ENCODE measurements around the gene PCYT2.

PCYT2 gene

GRCh38 chr17:81923302-81924260 lies 12.4 kb upstream of the PCYT2 start:
- no peak for DNase-seq (ENCODE audit: low read depth, low spot score)
- CTCF ChIA-PET, result interaction anchor here (0.8 to 1.8 kb wide), 5 partner anchors 12 to 98 kb away, joined by 3 to 6 read pairs (median 4); partner anchors contain the start of gene PCYT2
- peak overlapping the region; percentile 47 for H3K4me3 ChIP-seq (ENCODE audit: low read depth, low read length)

GRCh38 chr17:81922566-81923301 lies 11.5 kb upstream of the PCYT2 start:
- ChIA-PET POLR2A (interaction anchor here (0.8 to 1.3 kb wide), 2 partner anchors 54 to 69 kb away, joined by 3 read pairs; no protein-coding TSS in a partner anchor), CTCF (interaction anchor here (0.6 to 1.8 kb wide), 3 partner anchors 37 to 99 kb away, joined by 3 to 6 read pairs (median 3); no protein-coding TSS in a partner anchor)
- TF ChIP-seq CTCF (IDR thresholded peaks at IDR 0.05; ENCODE audit: insufficient read depth, low read length, missing control alignments), result no peak
- H3K4me3 ChIP-seq (ENCODE audit: low read depth, low read length), result peak overlapping the region; percentile 47
- no peak for DNase-seq (ENCODE audit: low read depth, low spot score)

More at GRCh38 chr17:81923302-81924260, 12.4 kb upstream of the PCYT2 start:
- POLR2A ChIA-PET, result interaction anchor here (0.8 to 1.3 kb wide), 3 partner anchors 8 to 68 kb away, joined by 3 read pairs; no protein-coding TSS in a partner anchor
- TF ChIP-seq CTCF (IDR thresholded peaks at IDR 0.05; ENCODE audit: insufficient read depth, low read length, missing control alignments), result no peak

GRCh38 chr17:81921996-81922565 lies 10.9 kb upstream of the PCYT2 start:
- H3K4me3 ChIP-seq (ENCODE audit: low read depth, low read length), result no peak overlapping the region
- TF ChIP-seq CTCF (IDR thresholded peaks at IDR 0.05; ENCODE audit: insufficient read depth, low read length, missing control alignments), result no peak
- no peak for DNase-seq (ENCODE audit: low read depth, low spot score)
- POLR2A ChIA-PET, result no interaction called here
- CTCF ChIA-PET, result interaction anchor here (0.6 to 1.0 kb wide), 2 partner anchors 37 to 53 kb away, joined by 3 read pairs; no protein-coding TSS in a partner anchor

- TF ChIP-seq CTCF (IDR thresholded peaks at IDR 0.05; ENCODE audit: insufficient read depth, low read length, missing control alignments), result no peak
- CTCF ChIA-PET, result no interaction called here
- DNase-seq (ENCODE audit: low read depth, low spot score), result no peak
- no peak overlapping the region for H3K4me3 ChIP-seq (ENCODE audit: low read depth, low read length)
- POLR2A ChIA-PET, result no interaction called here
These were observed 10.3 kb upstream of the PCYT2 start for GRCh38 chr17:81921537-81921862.

GRCh38 chr17:81920612-81921536 lies 9.7 kb upstream of the PCYT2 start:
- no peak for DNase-seq (ENCODE audit: low read depth, low spot score)
- ChIA-PET POLR2A (no interaction called here), CTCF (interaction anchor here (1.0 kb wide), 2 partner anchors 39 to 52 kb away, joined by 3 to 4 read pairs; no protein-coding TSS in a partner anchor)
- H3K4me3 ChIP-seq (ENCODE audit: low read depth, low read length), result no peak overlapping the region
- TF ChIP-seq CTCF (IDR thresholded peaks at IDR 0.05; ENCODE audit: insufficient read depth, low read length, missing control alignments), result no peak
